8988T (cell line): ENCODE results near the gene TLE6.
"Not testable (repeated sequence)": the region's sequence is repeated elsewhere in the genome, so short reads cannot be mapped to it uniquely, and the experiment has no call there.

Source experiments
- DNase-seq: peaks from one replicate; pipeline ENCODE4 v3.0.0; 2011

TLE6 gene

DNA sequence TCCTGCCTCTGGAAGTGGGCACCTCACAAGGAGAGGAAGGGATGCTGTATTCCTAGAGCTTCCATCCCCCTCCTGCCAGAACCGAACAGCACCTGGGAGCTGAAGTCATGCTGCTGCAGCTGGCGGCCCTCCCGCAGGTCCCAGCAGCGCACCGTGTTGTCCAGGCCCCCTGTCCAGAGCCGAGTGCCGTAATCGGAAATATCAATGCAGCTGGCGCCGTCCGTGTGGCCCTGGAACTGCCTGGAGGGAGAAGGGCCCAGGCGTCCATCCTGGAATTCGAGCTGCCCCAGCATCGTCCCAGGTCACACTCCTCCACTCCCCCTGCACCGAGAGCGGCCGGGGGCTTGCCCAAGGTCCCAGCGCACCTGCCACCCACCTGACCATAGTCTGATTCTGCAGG lies 28.0 kb downstream of the TLE6 start:
- no peak for DNase-seq

DNA sequence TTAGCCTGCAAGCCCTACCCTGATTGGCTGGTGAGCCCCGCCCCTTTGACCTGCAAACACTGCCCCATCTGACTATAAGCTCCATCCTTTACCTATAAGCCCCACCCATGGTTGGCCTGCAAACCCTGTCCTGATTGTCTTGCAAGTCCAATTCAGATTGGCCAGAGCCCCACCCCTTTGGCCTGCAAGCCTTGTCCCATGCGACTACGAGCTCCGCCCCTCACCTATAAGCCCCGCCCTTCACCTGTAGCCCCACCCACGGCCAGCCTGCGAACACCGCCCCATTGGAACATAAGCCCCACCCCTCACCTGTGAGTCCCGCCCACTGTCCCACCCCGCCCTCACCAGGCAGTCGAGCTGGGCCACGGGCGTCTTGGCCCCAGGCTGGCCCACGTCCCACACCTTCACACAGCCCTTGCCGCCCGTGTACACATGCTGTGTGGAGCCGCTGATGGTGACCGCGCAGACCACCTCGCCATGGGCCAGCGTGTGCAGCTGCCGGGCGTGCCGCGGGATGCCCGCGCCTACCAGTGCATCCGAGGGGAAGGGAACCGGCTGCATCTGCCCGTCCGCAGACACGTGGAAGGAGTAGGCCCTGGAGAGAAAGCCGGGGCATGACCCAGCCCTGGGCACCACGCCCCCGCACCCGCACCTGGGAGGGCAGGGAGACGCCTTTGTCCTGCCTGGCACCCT lies 28.9 kb downstream of the TLE6 start:
- DNase-seq, result no peak

DNA sequence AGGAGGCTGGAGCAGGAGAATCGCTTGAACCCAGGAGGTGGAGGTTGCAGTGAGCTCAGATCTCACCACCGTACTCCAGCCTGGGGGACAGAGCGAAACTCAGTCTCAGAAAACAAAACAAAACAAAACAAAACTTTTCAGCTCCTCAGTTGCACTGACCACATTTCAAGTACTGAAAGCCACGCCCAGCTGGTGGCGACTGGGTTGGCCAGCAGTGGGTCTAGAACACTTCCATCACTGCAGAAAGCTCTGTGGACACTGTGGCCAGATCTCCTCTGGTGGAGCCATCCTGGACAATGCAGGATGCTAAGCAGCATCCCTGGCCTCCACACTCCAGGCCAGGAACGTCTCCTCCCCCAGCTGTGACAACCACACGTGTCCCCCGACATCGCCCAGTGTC lies 30.6 kb downstream of the TLE6 start:
- no peak for DNase-seq

- no peak for DNase-seq
Observed at GRCh38 chr19:3008994-3009393, 31.6 kb downstream of the TLE6 start.

GRCh38 chr19:3010871-3011270 lies 33.5 kb downstream of the TLE6 start:
- DNase-seq, result no peak

- DNase-seq, result not testable (repeated sequence)
Observed at GRCh38 chr19:3012059-3012458, 34.7 kb downstream of the TLE6 start.

DNA sequence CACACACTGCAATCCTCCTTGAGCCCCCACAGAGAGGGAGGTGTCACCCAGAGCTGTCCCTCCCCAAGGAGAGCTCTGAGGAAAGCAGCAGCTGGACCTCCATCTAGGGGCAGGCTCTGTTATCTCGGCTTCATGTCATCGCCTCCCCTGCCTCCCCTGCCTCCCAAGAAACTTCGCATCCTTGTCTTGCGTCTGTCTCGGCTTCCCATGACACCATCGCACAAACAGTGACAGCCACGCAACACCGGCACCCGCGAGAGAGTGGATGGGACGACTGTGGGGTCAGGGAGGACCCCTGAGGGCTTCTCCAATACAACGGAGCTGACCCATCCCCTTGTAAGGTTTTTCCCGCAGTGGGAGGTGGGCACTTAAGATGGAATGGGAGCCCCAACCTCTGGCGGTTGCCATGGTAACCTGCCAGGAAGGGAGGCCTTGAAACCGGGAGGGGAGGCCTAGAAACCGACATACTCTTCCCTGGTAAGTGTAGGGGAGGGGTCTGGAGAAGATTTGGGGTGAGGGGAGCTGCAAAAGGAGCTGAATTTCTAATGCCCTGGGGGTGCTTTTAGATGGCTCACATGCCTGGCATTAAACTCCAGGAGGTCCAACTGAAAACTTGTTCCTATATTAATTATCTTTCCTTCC lies 35.4 kb downstream of the TLE6 start:
- no peak for DNase-seq

- no peak for DNase-seq
Observed at GRCh38 chr19:3013263-3013725, 35.9 kb downstream of the TLE6 start.

- no peak for DNase-seq
Observed at GRCh38 chr19:3014135-3014534, 36.8 kb downstream of the TLE6 start.

- DNase-seq, result no peak
Observed at GRCh38 chr19:3015126-3016057, 38.0 kb downstream of the TLE6 start.

GRCh38 chr19:3017923-3018322 lies 40.6 kb downstream of the TLE6 start:
- no peak for DNase-seq

GRCh38 chr19:3019211-3019854 lies 42.0 kb downstream of the TLE6 start:
- DNase-seq, result no peak

DNA sequence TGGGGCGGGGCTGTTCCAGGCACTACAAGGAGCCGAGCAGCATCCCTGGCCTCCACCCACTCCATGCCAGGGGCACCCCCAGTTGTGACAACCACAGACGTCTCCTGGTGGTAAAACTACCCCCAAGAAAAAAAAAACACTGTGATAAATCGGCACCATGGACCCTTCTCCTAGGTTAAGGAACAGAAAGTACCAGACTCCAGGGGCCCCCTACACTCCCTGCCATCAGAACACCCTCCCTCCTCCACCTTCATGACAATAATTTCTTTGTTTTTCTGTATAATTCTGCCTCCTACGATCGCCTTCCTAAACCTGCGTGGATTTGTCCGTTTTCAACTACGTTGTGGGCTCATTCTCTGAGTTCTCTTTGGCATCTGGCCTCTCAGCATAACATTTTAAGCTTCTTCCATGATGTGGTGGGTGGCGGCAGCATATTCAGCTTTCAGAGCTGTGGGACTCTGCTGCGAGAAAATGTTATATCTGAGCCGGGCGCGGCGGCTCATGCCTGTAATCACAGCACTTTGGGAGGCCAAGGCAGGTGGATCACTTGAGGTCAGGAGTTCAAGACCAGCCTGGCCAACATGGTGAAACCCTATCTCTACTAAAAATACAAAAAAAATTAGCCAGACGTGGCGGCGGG lies 43.1 kb downstream of the TLE6 start:
- DNase-seq, result no peak

- DNase-seq, result no peak
Observed at GRCh38 chr19:3024509-3024869, 47.1 kb downstream of the TLE6 start.

- no peak for DNase-seq
Observed at GRCh38 chr19:3024870-3025548, 47.6 kb downstream of the TLE6 start.

GRCh38 chr19:3025549-3025886 lies 48.2 kb downstream of the TLE6 start:
- DNase-seq, result no peak

DNA sequence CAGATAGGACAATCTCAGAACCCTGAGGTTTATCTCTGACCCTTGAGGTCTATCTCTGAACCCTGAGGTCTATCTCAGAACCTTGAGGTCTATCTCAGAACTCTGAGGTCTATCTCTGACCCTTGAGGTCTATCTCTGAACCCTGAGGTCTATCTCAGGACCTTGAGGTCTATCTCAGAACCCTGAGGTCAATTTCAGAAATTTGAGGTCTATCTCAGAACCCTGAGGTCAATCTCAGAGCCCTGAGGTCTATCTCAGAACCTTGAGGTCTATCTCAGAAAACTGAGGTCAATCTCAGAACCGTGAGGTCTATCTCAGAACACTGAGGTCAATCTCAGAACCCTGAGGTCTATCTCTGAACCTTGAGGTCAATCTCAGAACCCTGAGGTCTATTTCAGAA lies 49.4 kb downstream of the TLE6 start:
- DNase-seq, result no peak

GRCh38 chr19:3027292-3027691 lies 49.9 kb downstream of the TLE6 start:
- DNase-seq, result no peak

GRCh38 chr19:3027981-3028304 lies 50.6 kb downstream of the TLE6 start:
- no peak for DNase-seq

DNA sequence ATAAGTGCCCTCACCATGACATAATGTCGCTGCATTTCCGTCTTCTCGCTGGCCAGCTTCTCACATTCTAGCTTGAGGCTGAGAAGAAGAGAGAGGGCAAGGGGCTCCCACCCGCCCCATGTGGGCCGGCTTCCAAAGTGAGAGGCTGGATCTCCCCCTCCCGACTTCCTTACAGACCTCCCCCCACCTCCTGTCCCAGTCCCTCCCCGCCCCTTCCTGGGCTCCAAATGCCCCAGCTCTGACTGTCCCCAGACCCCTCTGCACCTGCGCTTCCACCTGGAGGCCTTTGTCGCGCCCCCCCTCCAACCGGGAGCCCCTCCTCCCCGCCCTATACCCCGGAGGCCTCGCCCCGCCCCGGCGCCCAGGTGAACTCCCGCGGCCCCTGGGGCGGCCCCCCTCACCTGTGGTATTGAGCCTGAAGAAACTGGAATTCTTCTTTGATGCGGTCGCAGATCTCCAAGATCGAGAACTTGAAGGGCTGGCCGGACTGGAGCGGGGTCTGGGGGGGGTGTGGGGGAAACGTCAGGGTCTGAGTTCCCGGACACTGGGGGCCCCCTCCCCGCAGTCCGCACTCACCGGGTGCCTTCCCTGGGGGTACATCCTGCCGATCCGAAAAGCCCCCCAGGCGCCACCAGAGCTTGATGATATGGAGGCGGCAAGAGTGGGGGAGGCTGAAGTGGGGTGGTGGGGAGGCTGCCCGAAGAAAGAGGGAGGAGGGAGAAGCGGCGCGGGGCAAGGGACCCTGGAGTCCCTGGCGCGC lies 51.1 kb downstream of the TLE6 start:
- no peak for DNase-seq

GRCh38 chr19:3029065-3029923 lies 51.9 kb downstream of the TLE6 start, which contains the start of gene TLE2:
Gene TLE2, minus strand, starts transcription at chr19:3029280. Its CDS starts 376 bp downstream, at chr19:3028904.
- no peak for DNase-seq
